Measurements from ENCODE around the gene PKNOX2. TPM values are rescaled to one million over a fixed set of nuclear protein-coding genes. Genes with fewer than 3 reads are reported as not detected.

The PKNOX2 gene
- total RNA-seq, 1 donor from 2014 or later: not detected

DNA sequence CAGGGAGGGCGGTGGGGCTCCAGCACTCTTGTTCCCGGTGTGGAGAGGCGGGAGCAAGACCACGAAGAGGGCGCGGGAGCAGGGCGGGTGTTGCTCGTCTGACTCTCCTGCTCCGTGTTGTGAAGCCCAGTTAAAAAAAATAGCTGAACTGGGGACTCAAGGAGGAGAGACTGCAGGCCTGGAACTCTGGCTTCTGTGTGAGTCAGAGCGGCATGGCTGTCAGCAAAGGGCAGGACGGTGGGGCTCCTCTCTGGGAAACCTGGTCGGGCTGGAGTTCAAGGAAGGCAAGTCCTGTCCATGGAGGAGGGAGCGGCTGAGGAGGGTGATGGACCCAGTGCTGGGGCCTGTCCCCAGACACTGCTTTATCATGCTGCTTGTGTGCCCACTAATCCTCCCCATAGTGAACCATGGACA is 179.2 kb downstream of the PKNOX2 start:
- no peak for DNase-seq

GRCh38 chr11:125344846-125345420 is 180.4 kb downstream of the PKNOX2 start:
- DNase-seq: no peak

- peak; percentile 72 for DNase-seq
These were observed 181.0 kb downstream of the PKNOX2 start for GRCh38 chr11:125345421-125346178.

DNA sequence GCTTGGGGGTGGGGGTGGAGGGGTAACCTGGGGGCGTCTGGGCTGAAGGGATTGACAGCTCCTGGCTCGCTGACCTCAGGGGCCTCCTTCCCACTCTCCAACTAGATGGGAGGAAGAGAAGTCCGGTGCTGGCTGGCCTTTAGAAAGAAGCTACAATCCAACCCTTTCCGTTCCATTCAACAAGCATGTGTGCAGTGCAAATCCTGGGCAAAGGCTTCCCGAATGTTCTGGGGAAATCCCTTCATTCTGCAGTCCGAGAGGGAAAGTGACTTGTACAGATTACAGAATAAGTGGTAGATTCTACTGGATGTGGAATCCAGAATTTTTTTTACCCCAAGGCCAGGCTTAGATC is 181.6 kb downstream of the PKNOX2 start:
- DNase-seq: no peak

DNA sequence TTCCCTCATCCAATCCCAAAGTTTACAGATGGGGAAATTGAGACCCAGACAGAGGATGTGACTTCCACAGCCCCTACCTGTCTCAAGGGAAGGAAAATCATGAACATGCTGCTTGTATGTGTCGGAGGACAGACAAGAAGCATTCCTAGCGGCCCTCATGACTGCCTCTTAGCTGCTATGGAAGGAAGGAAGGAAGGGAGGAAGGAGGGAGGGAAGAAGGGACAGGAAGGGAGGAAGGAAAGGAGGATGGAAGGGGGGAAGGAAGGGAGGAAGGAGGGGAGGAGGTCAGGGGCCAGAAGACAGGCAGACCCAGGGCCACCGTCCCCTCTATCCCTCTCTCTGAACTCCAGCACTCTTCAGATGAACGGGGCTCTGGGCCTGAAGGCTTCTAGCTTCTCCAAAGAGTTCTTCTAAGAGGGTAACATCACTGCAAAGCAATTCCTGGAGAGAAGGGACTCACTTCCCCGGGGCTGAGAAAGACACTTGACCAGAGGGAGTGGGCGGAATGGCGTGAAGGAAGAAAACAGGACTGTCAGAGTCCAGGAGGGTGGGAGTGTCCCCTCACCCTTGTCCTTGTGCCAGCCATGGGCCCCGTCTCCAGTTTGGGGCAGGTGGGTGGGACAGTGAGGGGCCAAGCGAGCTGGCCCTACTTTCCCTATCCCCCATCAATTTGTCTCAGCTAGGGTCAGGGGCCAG is 182.2 kb downstream of the PKNOX2 start:
- DNase-seq: no peak

GRCh38 chr11:125347261-125347585 is 182.7 kb downstream of the PKNOX2 start:
- DNase-seq: no peak

DNA sequence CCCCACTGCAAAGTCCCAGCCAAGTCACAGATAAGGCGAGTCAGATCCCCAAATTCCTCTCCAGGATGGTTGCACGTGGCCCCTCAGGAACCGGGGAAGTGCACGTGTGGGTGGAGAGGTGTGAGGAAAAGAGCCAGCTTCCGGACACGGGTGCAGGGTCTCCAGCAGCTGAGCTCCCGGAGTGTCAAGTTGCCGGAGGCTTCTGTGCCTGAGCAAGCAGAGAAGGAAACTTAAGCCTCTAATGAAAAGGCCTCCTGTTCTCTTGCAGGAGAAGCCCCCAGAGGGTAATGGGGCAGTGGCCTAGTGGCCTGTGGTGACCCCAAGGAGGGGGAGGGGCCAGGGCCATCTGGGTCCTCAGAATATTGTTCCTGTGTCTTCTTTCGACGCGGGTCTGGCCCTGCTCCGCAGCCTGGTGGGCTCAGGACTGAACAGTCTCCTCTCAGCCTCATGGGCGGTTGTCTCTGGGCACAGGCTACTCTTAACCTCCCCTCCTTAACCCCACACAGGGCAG is 183.6 kb downstream of the PKNOX2 start:
- DNase-seq: no peak

- DNase-seq: peak; percentile 60
These were observed 184.2 kb downstream of the PKNOX2 start for GRCh38 chr11:125348674-125349309.

DNA sequence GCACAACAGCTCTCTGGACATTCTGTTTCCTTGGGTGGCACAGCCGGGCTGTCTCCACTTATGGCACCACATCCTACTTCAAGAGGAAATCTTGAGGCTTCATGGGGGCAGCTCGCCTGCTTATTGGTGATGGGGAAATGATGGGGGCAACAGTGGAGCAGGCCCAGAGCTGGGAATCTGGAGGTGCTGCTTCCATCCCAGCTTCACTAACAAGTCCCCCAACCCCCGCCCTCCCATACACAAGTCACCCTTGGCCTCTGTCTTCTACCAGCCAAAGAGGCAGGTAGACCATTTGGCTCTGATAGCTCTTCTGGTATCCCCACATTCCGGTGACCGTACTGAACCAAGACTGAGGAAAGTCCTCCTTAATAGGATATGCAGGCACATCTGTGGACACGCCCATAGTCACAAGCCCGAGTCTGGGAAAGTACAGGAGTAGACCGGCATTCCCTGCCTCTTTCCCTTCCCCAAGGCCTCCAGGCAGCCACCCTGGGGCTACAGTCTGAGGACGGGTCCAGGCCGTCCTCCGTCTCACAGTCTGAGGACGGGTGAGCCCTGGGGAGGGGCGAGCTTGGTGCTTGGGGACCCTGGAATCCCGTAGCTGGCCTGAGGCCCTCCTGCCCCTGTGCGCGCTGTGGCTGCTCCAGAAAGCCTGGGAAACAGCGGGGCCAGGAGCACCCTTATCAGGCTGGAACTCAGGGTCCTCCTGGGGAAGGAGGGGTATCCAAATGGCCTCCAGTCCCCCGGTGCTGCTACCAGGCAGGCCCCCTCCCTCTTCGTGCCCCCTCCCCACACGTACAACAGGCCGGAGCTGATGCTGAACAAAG is 185.9 kb downstream of the PKNOX2 start:
- no peak for DNase-seq

DNA sequence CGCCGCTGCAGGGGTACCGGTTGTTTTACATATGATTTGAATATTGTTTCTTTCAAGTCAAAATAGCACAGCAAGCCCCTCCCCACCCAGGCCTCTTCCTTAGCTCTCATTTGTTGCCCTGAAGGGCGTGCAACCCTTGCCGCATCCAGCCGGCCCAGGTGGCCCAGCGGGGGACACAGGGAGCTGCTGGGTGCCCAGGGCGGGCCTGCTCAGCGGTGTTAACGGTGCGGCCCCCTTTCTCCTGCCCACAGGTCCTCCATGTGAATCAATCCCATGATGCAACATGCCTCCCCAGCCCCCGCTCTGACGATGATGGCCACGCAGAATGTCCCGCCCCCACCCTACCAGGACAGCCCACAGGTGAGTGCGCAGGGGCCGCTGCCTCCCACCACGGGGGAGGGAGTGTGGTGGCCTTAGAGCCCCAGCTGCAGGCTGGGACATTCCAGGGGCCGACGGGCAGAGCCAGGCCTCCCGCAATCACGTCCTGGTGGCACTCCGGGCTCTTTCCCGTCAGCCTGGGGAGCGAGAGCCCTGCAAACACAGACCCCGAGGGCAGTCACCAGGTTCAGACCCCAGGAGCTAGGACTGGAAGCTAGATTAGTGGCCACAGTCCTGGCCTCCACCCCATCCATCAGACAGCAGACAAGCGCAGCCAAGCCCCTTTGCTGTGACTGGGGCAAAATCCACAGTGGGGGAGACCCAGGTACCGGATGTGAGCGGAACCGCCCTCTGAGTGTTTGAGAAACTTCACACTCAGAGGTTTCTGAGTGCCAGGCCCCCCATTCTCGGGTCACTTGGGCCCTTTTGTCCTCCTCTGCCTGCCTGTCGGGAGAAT is 186.7 kb downstream of the PKNOX2 start:
- DNase-seq: no peak

- no peak for DNase-seq
These were observed 187.3 kb downstream of the PKNOX2 start for GRCh38 chr11:125351868-125352250.

DNA sequence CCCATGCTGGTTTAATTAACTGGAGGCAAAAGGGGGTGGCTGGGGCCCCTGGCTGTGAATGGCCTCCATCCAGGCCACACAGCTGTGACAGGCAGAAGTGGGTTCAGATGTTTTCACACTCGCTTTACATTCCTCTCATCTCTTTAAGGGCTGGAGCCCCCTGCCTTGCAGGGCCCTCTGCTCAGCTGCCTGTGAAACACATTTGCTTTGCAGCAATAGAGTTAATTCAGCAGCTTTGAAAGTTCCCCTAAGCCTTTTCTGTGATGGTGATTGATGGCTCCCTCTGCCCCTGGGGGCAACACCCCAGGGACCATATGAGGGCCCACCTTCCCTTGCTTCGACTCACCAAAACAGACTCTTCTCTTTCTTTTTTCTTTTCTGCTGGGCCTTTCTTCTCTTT is 192.2 kb downstream of the PKNOX2 start:
- no peak for DNase-seq

DNA sequence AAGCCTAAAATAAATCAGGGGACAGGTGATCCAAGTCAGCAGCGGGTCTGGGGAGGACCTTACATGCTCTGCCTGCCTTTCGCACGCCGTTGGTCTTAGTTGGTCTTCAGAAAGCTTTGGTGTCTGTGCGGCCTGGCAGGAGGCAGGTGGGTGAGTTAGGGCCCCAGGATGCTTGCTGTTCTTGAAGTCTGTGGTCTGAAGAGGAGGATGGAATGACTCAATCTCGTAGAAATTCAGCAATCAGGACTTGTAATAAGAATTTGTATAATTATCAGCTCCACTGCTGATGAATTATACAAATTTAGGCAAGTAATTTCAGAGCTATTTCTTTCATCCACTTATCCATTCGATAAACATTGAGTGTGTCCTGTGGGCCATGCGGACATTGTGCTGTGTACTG is 193.0 kb downstream of the PKNOX2 start:
- no peak for DNase-seq

DNA sequence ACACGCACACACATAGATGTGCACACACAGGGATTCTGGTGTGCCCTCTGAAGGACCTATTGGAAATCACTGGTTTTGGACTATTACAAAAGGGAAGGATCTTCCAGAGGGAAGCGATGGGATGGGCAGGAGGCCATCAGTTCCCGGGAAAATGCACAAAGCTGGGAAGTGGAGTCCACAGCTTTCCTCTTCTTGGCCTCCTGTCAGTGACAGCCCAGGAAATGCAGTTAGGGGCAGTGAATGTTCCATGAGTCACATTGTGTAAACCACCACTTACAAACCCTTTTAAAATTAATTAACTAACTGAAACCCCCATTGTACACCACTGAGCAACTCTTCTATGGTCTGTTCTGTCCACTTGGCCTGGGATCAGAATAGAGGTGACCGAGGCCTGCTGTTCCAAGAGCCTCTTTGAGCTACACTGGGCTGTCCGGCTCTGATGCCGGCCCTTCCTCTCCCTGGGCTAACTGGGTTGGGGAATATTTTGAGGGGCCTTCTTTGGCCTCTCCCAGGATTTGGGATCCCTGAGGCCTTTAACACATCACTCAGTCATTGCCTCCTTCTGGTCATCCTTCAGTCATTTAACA is 193.8 kb downstream of the PKNOX2 start:
- DNase-seq: peak; percentile 4

DNA sequence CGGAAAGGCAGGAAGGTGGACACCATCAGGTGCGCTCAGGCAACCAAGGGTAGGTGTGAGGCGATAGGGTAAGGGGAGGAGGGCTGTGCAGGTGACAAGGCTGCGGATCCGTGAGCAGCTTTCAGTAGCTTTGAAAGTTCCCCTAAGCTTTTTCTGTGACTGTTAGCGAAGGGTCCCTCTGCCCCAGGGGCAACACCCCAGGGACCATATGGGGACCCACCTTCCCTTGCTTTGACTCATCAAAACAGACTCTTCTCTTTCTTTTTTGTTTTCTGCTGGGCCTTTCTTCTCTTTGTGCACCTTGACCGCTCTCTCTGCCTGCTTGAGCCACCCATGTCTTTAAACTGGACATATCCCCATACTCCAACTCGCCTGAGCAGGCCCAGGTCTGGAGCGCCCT is 194.6 kb downstream of the PKNOX2 start:
- no peak for DNase-seq

GRCh38 chr11:125360066-125360465 is 195.5 kb downstream of the PKNOX2 start:
- DNase-seq: no peak

DNA sequence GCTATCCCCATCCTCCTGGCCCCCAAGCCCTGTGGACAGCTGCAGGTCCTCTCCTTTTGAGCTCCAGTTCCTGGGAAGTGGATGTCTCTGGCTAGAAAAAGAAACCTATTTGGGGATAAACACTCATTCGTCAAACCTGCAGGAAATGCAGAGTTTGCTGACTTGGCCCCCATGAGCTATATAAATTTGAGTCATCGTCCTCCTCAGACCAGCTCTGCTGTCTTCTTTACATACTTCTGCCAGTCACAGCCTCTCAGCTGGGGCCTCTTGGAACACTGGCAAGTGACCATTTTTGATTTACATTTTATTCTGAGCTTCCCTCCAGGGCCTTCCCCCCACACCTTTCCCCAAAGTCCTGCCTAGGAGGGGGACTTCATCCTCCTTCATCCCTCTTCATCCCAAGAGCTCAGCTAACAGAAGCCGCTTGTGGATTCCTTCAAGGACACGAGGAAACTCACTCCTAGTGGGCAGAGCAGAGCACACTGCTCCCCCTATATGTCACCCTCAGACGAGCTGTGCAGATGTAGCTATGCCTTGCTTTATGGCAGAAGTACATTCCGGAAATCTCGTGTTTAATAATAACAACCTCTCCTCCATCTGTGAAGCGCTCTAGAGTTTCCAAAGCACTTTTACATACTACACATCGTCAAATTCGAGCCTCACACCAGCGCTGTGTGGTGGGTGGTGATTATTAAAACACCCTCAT is 199.7 kb downstream of the PKNOX2 start:
- DNase-seq: peak; percentile 6

GRCh38 chr11:125365196-125365931 is 200.8 kb downstream of the PKNOX2 start:
- no peak for DNase-seq

DNA sequence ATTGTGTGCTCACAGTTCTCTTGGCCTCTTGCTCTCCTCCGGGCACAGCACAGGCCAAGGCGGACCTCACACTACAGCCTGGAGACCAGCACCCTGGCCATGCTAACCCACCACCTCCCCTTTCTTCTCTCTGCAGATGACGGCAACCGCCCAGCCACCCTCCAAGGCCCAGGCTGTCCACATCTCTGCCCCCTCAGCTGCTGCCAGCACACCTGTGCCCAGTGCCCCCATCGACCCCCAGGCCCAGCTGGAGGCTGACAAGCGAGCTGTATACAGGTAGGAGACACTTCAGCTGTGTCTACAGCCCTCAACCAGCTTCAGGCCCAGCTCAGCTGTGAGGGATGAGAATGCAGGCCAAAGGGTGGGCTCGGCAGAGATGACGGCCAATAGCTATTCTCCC is 203.2 kb downstream of the PKNOX2 start:
- no peak for DNase-seq

DNA sequence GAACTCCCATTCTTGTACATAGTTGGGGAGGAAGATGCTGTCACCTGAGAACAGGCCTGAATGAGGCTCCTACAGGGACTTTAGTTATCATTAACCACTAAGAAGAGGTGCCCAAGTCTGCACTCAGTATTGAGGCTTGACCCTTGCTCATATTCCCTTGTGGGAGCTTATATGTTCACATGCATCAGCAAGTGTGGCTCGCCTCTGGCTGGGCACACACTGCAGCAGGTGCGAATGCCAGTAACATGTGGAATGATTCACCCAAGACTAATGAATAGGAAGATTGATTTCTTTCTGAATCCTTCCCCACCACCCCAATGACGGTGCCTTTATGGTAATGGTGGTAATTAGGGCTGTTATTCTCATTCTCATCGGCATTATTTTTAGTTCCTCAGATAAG is 204.2 kb downstream of the PKNOX2 start:
- DNase-seq: no peak
